Measurements from ENCODE around the gene SGSH.
"Not testable (repeated sequence)": the region's sequence is repeated elsewhere in the genome, so short reads cannot be mapped to it uniquely, and the experiment has no call there.

The SGSH gene

GRCh38 chr17:80253631-80254395 is 33.7 kb upstream of the SGSH start:
- no peak overlapping the region for H3K4me3 ChIP-seq (ENCODE audit: low read depth, low read length)

GRCh38 chr17:80252871-80253270 is 32.7 kb upstream of the SGSH start:
- H3K4me3 ChIP-seq (ENCODE audit: low read depth, low read length), result no peak overlapping the region

- no peak overlapping the region for H3K4me3 ChIP-seq (ENCODE audit: low read depth, low read length)
These were observed 31.8 kb upstream of the SGSH start for GRCh38 chr17:80251966-80252365.

GRCh38 chr17:80248894-80249710 is 29.0 kb upstream of the SGSH start:
- no peak overlapping the region for H3K4me3 ChIP-seq (ENCODE audit: low read depth, low read length)

- no peak overlapping the region for H3K4me3 ChIP-seq (ENCODE audit: low read depth, low read length)
These were observed 28.1 kb upstream of the SGSH start for GRCh38 chr17:80248001-80248893.

- no peak overlapping the region for H3K4me3 ChIP-seq (ENCODE audit: low read depth, low read length)
These were observed 27.4 kb upstream of the SGSH start for GRCh38 chr17:80247561-80247960.

- no peak overlapping the region for H3K4me3 ChIP-seq (ENCODE audit: low read depth, low read length)
These were observed 26.6 kb upstream of the SGSH start for GRCh38 chr17:80246726-80247125.

- H3K4me3 ChIP-seq (ENCODE audit: low read depth, low read length), result no peak overlapping the region
These were observed 26.1 kb upstream of the SGSH start for GRCh38 chr17:80246266-80246681.

GRCh38 chr17:80245566-80246265 is 25.6 kb upstream of the SGSH start:
- H3K4me3 ChIP-seq (ENCODE audit: low read depth, low read length), result no peak overlapping the region

GRCh38 chr17:80244871-80245509 is 24.9 kb upstream of the SGSH start:
- no peak overlapping the region for H3K4me3 ChIP-seq (ENCODE audit: low read depth, low read length)

- H3K4me3 ChIP-seq (ENCODE audit: low read depth, low read length), result not testable (repeated sequence)
These were observed 24.3 kb upstream of the SGSH start for GRCh38 chr17:80244448-80244847.

GRCh38 chr17:80243526-80244433 is 23.6 kb upstream of the SGSH start:
- H3K4me3 ChIP-seq (ENCODE audit: low read depth, low read length), result no peak overlapping the region

GRCh38 chr17:80242505-80242904 is 22.4 kb upstream of the SGSH start:
- H3K4me3 ChIP-seq (ENCODE audit: low read depth, low read length), result no peak overlapping the region

- no peak overlapping the region for H3K4me3 ChIP-seq (ENCODE audit: low read depth, low read length)
These were observed 17.3 kb upstream of the SGSH start for GRCh38 chr17:80237386-80237785.

GRCh38 chr17:80236911-80237310 is 16.8 kb upstream of the SGSH start:
- H3K4me3 ChIP-seq (ENCODE audit: low read depth, low read length), result no peak overlapping the region

- no peak overlapping the region for H3K4me3 ChIP-seq (ENCODE audit: low read depth, low read length)
These were observed 13.1 kb upstream of the SGSH start for GRCh38 chr17:80233202-80233601.

GRCh38 chr17:80232438-80232837 is 12.3 kb upstream of the SGSH start:
- H3K4me3 ChIP-seq (ENCODE audit: low read depth, low read length), result no peak overlapping the region

GRCh38 chr17:80229011-80229410 is 8.9 kb upstream of the SGSH start:
- no peak overlapping the region for H3K4me3 ChIP-seq (ENCODE audit: low read depth, low read length)

GRCh38 chr17:80228477-80228876 is 8.3 kb upstream of the SGSH start:
- H3K4me3 ChIP-seq (ENCODE audit: low read depth, low read length), result no peak overlapping the region
